ENCODE measurements around the gene ZFYVE1. TPM values are rescaled to one million over a fixed set of nuclear protein-coding genes. Genes with fewer than 3 reads are reported as not detected.

The ZFYVE1 gene
- total RNA-seq, 1 experiment from 2014 or later: 13.0 TPM

DNA sequence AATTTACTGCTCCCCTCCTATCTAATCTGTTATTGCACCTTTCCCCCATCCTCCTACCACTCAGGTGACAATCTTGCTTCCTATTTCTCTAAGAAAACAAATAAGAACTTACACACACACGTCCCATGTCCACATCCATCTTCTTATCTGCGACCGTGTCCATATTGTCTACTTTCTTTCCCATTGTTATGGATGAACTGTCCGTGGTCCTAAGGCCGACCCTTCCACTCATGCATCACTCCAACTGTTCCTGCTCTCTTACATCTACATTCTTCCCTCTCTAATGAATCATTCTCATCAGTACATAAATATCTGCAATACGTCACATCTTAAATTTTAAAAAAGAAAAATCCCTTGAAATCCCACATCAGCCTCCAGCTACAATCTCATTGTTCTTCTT, 30.0 kb downstream of the ZFYVE1 start:
- intact Hi-C loops (cut with micrococcal nuclease): no loop called here
- H3F3A ChIP-seq (ENCODE audit: low read length, unreplicated experiment): no peaks in the 10 kb centered on the region
- H3K27me3 ChIP-seq (ENCODE audit: low read length): no peaks in the 10 kb centered on the region
- DNase-seq: no peak
- no peak overlapping the region for H3K27ac ChIP-seq (ENCODE audit: low read length)
- peaks cover 15% of the 10 kb centered on the region; the same call in 1 of the 2 replicates for H3K36me3 ChIP-seq (ENCODE audit: low read depth, low read length)
- no peak overlapping the region for H3K4me2 ChIP-seq (ENCODE audit: low read length)
- no peaks in the 10 kb centered on the region for H4K20me1 ChIP-seq (ENCODE audit: low read length)
- no TSS peak for BruUV-seq (replicated peaks)
- no peaks in the 10 kb centered on the region for H3K9me2 ChIP-seq (replicated peaks; ENCODE audit: low read length)
- H3K9ac ChIP-seq (ENCODE audit: low read length): no peak overlapping the region
- no peak overlapping the region for H3K4me3 ChIP-seq (ENCODE audit: low read length)
- no peak for TF ChIP-seq EZH2 (IDR thresholded peaks at IDR 0.05; ENCODE audit: low read length, unreplicated experiment)
- no peak for TF ChIP-seq EZH2phosphoT487 (IDR thresholded peaks at IDR 0.05; ENCODE audit: borderline replicate concordance, low read length)
- TF ChIP-seq, protein P1, sequence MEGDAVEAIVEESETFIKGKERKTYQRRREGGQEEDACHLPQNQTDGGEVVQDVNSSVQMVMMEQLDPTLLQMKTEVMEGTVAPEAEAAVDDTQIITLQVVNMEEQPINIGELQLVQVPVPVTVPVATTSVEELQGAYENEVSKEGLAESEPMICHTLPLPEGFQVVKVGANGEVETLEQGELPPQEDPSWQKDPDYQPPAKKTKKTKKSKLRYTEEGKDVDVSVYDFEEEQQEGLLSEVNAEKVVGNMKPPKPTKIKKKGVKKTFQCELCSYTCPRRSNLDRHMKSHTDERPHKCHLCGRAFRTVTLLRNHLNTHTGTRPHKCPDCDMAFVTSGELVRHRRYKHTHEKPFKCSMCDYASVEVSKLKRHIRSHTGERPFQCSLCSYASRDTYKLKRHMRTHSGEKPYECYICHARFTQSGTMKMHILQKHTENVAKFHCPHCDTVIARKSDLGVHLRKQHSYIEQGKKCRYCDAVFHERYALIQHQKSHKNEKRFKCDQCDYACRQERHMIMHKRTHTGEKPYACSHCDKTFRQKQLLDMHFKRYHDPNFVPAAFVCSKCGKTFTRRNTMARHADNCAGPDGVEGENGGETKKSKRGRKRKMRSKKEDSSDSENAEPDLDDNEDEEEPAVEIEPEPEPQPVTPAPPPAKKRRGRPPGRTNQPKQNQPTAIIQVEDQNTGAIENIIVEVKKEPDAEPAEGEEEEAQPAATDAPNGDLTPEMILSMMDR (conservative IDR thresholded peaks at IDR 0.05; ENCODE audit: low read depth, low read length): no peak
- 0 out of 2 replicates have a peak, but pooled peaks cover 4% of the 10 kb centered on the region for H3K79me2 ChIP-seq (ENCODE audit: low read length)
- ChIA-PET POLR2A (ENCODE audit: unreplicated experiment) (no interaction called here), CTCF (no interaction called here)
- no peaks in the 10 kb centered on the region for H3K9me3 ChIP-seq (ENCODE audit: low read length)
- H2AFZ ChIP-seq (ENCODE audit: low read length): no peak overlapping the region
- ATAC-seq: no peak
- no peaks in the 10 kb centered on the region for H3K4me1 ChIP-seq (ENCODE audit: insufficient read depth, low read length)

DNA sequence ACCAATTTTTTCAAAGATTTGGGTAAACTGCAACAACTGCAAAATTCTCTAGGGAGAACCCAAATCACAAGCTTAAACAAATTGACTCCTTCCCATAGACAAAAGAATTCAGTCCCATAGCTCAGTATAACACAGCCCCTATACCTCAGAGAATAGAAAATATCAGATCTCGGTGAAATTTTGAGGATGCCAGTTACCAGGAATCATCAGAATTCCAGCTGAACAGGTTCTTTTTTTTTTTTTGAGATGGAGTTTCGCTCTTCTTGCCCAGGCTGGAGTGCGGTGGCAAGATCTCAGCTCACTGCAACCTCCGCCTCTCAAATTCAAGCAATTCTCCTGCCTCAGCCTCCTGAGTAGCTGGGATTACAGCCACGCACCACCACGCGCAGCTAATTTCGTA, 36.7 kb downstream of the ZFYVE1 start:
- peaks cover 7% of the 10 kb centered on the region; the same call in 1 of the 2 replicates for H3K36me3 ChIP-seq (ENCODE audit: low read depth, low read length)
- H3K9me3 ChIP-seq (ENCODE audit: low read length): no peaks in the 10 kb centered on the region
- H4K20me1 ChIP-seq (ENCODE audit: low read length): no peaks in the 10 kb centered on the region
- H3K9me2 ChIP-seq (replicated peaks; ENCODE audit: low read length): no peaks in the 10 kb centered on the region
- ATAC-seq: no peak
- H2AFZ ChIP-seq (ENCODE audit: low read length): no peak overlapping the region
- ChIA-PET POLR2A (ENCODE audit: unreplicated experiment) (interaction anchor here (0.5 kb wide), 1 partner anchor 68 kb away, joined by 3 read pairs; no protein-coding TSS in a partner anchor), CTCF (interaction anchor here (0.6 kb wide), 1 partner anchor 36 kb away, joined by 6 read pairs; no protein-coding TSS in a partner anchor)
- TF ChIP-seq EZH2 (IDR thresholded peaks at IDR 0.05; ENCODE audit: low read length, unreplicated experiment) (no peak), EZH2phosphoT487 (IDR thresholded peaks at IDR 0.05; ENCODE audit: borderline replicate concordance, low read length) (no peak)
- TF ChIP-seq, protein P1 (conservative IDR thresholded peaks at IDR 0.05; ENCODE audit: low read depth, low read length): no peak
- H3K4me1 ChIP-seq (ENCODE audit: insufficient read depth, low read length): no peaks in the 10 kb centered on the region
- BruUV-seq (replicated peaks): no TSS peak
- DNase-seq: no peak
- no peaks in the 10 kb centered on the region for H3K27me3 ChIP-seq (ENCODE audit: low read length)
- intact Hi-C loops (cut with micrococcal nuclease): no loop called here
- H3K9ac ChIP-seq (ENCODE audit: low read length): no peak overlapping the region
- no peaks in the 10 kb centered on the region for H3K79me2 ChIP-seq (ENCODE audit: low read length)
- H3K4me3 ChIP-seq (ENCODE audit: low read length): no peak overlapping the region
- no peak overlapping the region for H3K4me2 ChIP-seq (ENCODE audit: low read length)
- H3K27ac ChIP-seq (ENCODE audit: low read length): no peak overlapping the region
- H3F3A ChIP-seq (ENCODE audit: low read length, unreplicated experiment): no peaks in the 10 kb centered on the region

DNA sequence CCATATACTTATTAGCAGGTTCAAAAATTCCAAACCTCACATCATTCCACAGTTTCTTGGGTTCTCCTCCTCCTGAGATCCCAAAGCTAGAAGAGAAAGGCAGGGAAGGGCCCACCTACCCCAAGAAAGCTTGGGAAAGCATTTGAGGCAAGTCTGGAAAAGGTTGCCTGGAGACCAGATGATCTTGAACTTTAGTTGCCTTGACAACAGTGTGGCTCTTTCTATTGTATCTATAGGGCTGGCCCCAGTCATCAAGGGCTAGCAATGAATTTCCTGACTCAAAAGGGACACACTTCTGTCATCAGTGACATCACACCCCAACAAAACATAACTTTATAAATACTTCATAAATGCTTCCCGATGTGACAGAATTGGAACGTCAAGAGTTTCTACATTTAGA, 40.0 kb downstream of the ZFYVE1 start:
- no peak overlapping the region for H3K9ac ChIP-seq (ENCODE audit: low read length)
- BruUV-seq (replicated peaks): no TSS peak
- no peaks in the 10 kb centered on the region for H4K20me1 ChIP-seq (ENCODE audit: low read length)
- POLR2A ChIA-PET (ENCODE audit: unreplicated experiment): no interaction called here
- H2AFZ ChIP-seq (ENCODE audit: low read length): no peak overlapping the region
- no peaks in the 10 kb centered on the region for H3K9me2 ChIP-seq (replicated peaks; ENCODE audit: low read length)
- no peaks in the 10 kb centered on the region for H3K9me3 ChIP-seq (ENCODE audit: low read length)
- H3K79me2 ChIP-seq (ENCODE audit: low read length): no peaks in the 10 kb centered on the region
- H3K4me2 ChIP-seq (ENCODE audit: low read length): no peak overlapping the region
- TF ChIP-seq EZH2phosphoT487 (IDR thresholded peaks at IDR 0.05; ENCODE audit: borderline replicate concordance, low read length): no peak
- no peak for TF ChIP-seq EZH2 (IDR thresholded peaks at IDR 0.05; ENCODE audit: low read length, unreplicated experiment)
- TF ChIP-seq, protein P1 (conservative IDR thresholded peaks at IDR 0.05; ENCODE audit: low read depth, low read length): no peak
- DNase-seq: no peak
- no peak overlapping the region for H3K27ac ChIP-seq (ENCODE audit: low read length)
- H3K27me3 ChIP-seq (ENCODE audit: low read length): no peaks in the 10 kb centered on the region
- H3K36me3 ChIP-seq (ENCODE audit: low read depth, low read length): no peaks in the 10 kb centered on the region; the same call in 1 of the 2 replicates
- ATAC-seq: no peak
- H3K4me3 ChIP-seq (ENCODE audit: low read length): no peak overlapping the region
- CTCF ChIA-PET: no interaction called here
- no peaks in the 10 kb centered on the region for H3F3A ChIP-seq (ENCODE audit: low read length, unreplicated experiment)
- intact Hi-C loops (cut with micrococcal nuclease): no loop called here
- H3K4me1 ChIP-seq (ENCODE audit: insufficient read depth, low read length): no peaks in the 10 kb centered on the region
